Central memory CD4-positive, alpha-beta T cell (primary cell): ENCODE measurements around the gene AAK1.
"Not testable (repeated sequence)": the region's sequence is repeated elsewhere in the genome, so short reads cannot be mapped to it uniquely, and the experiment has no call there.

ENCODE experiments used
- DNase-seq: peaks from one replicate; pipeline ENCODE4 v3.0.0; 2022

The AAK1 gene

DNA sequence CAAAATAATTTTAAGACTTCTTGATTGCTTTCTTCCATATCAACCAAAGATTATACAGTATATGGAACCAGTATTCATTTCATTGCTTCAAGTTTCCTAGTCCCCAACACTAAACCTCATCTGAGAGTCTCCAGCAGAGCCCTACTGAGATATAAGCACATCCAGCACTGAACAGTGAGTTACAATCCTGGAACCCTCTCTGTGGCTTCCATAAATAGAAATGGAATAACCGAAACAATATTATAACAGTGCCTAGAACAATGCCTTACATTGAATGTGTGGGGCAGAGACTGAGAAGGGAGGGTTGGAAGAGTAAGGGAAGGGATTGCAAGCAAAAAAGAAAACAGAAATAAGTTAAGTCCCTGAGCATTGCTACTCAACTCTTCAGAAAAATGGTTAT is 18.9 kb downstream of the AAK1 start:
- DNase-seq, result no peak

DNA sequence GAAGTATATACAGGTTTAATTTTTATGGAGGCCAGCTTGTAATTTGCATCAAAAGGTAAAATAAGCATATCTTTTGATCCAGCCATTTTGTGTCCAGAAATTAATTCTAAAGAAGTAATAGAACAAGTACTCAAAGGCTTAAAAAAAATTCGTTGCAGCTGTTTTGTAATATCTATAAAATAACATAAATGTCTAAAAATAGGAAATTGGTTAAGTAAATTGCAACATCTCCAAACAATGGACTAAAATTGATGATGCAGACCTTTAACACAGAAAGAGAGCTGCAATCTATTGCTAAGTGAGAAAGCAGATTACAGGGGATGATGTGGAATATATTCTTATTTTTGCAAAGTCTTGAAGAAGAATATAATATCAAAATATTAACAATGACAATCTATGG is 19.4 kb downstream of the AAK1 start:
- DNase-seq, result no peak

DNA sequence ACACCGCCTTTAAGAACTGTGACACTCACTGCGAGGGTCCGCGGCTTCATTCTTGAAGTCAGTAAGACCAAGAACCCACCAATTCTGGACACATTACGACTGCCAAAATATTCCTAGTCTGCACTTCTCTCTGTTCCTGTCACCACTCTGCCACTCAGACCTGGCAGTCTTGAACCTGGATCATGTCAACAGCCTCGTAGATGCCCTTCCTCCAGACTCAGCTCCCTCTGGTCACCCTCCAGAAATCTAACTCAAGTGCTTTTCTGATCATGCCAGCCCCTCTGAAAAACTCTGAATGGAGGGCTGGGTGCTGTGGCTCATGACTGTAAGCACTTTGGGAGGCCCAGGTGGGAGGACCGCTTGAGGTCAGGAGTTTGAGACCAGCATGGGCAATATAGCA is 20.3 kb downstream of the AAK1 start:
- no peak for DNase-seq

DNA sequence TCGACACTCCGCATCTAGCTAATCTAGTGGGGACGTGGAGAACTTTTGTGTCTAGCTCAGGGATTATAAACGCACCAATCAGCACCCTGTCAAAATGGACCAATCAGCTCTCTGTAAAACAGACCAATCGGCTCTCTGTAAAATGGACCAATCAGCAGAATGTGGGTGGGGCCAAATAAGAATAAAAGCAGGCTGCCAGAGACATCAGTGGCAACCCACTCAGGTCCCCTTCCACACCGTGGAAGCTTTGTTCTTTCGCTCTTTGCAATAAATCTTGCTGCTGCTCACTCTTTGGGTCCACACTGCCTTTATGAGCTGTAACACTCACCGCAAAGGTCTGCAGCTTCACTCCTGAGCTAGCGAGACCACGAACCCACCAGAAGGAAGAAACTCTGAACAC is 20.7 kb downstream of the AAK1 start:
- DNase-seq, result not testable (repeated sequence)

DNA sequence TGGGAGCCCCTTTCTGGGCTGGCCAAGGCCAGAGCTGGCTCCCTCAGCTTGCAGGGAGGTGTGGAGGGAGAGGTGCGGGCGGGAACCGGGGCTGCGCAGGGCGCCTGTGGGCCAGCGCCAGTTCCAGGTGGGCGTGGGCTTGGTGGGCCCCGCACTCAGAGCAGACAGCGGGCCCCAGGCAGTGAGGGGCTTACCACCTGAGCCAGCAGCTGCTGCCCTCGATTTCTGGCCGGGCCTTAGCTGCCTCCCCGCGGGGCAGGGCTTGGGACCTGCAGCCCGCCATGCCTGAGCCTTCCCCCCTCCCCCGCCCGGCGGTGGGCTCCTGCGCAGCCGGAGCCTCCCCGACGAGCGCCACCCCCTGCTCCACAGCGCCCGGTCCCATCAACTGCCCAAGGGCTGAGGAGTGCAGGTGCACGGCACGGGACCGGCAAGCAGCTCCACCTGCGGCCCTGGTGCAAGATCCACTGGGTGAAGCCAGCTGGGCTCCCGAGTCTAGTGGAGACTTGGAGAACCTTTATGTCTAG is 21.5 kb downstream of the AAK1 start:
- not testable (repeated sequence) for DNase-seq

DNA sequence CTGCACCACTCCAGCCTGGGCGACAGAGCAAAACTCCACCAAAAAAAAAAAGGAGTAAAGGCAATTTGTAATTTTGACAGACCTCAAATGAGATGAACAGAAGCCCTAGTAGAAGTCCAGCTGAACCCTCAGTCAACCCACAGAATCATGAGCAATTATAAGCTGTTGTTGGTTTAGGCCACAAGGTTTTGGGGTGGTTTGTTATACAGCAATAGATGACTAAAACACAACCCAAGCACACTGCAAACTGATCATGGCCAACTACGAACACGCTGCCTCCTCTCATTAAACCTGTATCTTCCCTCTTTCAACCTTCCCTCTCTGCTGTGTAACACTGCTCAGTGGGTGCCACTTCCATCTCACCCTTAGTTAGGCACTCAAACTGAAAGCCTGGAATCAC is 22.1 kb downstream of the AAK1 start:
- no peak for DNase-seq

DNA sequence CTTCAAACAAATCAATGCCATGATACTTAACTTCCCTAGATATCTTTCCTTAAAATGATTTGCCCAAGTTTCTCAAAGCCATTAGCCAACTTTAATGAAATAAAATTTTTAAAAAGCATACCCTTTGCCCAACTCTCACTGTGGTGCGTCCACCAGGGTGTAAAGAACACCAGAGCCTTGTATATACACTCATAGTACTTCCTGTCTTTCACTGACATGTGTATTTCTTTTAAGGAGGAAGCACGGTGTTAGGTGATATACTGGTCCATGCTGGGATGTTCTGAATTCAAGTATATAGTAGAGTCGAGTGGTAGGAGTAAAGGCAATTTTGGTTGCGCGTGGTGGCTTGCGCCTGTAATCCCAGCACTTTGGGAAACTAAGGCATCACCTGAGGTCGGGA is 22.7 kb downstream of the AAK1 start:
- no peak for DNase-seq

DNA sequence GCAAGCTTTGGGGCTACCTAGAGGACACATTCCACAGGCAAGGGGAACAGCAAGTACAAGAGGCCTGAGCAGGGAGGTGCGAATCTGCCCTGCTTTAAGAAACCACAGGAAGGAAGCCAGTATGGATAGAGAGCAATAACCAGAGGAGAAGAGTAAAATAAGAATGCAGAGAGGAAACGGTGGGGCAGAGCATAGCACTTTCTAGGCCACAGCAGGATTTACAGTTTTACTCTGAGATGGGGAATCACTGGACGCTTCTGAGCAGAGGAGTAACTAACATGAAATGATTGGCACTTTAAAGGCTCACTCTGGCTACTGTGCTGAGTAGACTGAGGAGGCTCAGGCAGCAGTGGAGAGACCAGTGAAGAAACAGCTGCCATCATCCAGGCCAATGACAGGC is 23.8 kb downstream of the AAK1 start:
- DNase-seq, result no peak

DNA sequence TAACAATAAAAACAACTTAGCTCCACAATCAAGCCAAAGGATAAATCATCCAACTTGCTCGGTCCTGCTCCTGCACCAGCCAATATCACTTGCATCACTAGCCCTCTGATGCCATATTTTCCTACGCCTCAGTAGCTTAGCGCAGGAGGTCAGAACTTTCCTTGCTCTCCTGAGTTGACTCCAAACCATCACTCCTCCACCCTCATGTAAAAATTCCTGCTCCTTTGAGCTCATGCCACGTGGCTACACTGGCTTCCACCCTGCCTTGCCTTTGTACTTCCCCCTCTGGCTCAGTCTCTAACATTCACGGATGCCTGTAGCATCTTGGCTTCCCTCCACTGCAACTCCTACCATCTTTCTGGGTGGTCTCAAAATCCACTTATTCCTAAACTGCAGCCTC is 25.2 kb downstream of the AAK1 start:
- no peak for DNase-seq

DNA sequence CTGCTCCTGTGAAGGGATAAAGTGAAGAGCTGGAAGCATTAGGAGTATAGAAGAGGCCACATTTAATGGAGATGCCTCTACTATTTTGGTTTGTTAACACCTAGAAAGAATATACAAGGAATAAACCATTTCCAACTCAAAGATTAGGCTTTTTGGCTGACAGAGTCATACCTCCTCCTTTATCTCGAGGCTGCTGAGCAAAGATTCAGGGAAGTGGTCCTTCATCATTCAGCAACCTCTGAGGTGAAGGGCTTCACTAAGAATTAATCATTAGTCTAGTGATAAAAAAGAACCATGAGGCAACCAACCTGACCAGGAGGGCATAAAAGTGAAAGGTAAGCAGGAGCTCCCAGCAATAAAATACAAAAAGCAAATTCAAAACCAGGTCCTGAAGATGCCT is 25.8 kb downstream of the AAK1 start:
- no peak for DNase-seq

DNA sequence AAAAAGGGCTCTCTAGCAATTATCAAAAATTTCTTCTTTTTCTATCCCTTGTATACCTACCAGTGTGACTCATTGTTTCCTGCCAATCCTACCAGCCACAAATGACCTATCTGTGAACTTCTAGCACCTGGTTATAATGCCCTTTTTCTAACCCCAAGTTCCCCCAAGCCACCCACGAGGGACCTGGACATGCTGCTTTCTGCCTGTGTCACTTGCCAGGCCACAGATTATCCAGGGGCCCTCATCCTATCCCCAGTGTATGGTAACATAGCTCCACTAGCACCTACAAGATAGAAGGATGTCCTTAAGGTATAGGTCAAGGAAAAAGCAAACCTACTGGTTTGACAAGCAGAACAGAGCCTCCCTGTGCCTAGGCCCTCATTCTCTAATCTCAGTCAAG is 26.8 kb downstream of the AAK1 start:
- peak; percentile 35 for DNase-seq

DNA sequence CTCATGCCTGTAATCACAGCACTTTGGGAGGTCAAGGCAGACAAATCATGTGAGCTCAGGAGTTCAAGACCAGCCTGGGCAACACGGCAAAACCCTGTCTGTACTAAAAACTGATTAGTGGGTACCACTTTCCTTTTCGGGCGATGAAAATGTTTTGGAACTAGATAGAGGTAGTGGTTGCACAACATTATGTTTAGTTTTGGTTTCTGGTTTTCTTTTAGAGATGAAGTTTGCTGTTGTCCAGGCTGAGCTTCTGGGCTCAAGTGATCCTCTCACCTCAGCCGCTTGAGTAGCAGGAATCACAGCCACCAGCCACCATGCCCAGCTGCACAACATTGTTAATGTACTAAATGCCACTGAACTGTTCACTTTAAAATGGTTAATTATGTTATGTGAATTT is 27.6 kb downstream of the AAK1 start:
- no peak for DNase-seq

DNA sequence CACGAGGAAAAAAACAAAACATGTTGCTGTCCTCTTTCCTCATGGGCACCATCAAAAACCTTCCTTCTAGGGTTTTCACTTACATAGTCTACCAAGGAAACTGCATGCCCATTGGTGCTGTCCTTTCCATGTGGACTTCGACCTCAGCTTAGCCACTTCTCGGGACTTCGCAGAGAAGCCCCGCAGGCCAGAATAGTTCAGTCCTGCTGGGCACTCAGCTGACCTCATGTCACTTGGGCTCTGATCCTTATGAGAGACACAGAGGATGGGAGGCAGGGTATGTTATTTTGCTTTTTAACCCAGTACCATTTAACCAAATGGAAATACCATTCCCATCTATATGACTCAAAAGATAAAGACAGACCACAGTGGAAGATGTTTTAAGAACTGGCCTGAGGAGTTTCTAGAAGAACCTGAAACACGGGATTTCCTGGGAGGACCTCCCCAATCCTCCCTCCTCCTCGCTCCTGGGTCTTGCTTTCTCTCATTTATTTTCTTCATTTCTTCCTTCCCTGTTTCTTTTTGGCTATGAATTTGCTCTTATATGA is 28.4 kb downstream of the AAK1 start:
- DNase-seq, result no peak

DNA sequence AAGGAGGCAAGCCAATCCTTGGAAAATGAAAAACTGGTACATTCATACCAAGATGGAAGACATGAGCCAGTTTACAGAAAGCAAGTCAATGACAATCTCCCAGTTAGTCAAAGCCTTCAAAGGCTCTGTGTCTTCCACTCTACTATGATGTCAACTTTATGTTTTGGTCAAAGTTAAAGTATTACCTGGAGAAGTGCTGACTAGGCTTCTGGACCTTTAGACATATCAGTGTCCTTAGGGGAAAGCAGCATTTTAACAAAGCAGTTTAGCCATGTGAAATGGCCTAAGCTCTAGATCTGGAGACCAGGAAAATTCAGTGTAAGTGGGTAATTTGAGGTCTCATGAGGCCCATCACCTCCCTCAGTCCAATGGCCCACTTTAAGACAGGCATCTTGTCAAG is 30.8 kb downstream of the AAK1 start:
- no peak for DNase-seq

DNA sequence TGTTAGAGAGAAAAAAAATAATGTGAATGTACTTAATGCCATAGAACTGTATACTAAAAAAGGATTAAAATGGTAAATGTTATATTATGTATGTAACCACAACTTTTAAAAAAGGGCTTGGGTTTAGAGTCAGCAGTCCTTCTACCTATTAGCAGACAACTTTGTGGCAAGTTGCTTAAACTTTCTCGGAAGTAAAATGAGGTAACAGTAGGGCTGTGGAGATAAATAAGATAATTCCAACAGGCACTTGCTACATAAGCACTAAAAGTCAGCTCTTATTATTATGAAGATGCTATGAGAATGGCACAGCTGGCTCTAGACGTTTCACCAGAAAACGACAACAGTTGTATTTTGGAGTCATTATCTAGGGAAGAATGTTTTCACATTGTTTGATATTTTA is 31.3 kb downstream of the AAK1 start:
- DNase-seq, result no peak

DNA sequence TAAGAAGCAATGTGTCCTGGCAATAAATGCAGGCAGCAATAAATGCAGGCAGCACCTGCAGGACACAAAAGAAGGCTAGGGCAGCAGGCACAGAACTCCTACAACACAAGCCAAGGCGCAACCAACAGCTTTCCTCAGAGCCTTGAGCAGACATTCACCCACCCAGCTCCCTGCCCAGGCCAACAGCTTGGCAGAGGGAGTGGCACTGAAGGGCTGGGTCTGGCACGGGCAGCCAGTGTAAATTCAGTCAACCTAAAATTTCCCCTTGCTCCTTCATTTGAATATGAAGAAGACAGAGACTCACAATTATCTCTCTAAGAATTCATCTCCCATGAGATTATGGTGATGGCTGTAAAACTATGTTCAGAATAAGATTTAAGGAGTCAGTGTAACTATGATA is 35.4 kb downstream of the AAK1 start:
- DNase-seq, result no peak

DNA sequence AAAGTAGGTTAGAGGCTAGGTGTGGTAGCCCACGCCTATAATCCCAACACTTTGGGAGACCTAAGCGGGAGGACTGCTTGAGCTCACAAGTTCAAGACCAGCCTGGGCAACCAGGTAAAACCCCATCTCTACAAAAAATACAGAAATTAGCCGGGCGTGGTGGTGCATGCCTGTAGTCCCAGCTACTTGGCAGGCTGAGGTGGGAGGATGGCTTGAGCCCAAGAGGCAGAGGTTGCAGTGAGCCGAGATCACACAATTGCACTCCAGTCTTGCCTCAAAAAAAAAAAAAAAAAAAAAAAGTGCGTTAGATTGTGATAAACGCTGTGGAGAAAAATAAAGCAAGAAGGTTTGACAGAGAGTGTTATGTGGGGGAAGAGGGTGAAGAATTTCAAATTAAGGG is 36.8 kb downstream of the AAK1 start:
- not testable (repeated sequence) for DNase-seq

DNA sequence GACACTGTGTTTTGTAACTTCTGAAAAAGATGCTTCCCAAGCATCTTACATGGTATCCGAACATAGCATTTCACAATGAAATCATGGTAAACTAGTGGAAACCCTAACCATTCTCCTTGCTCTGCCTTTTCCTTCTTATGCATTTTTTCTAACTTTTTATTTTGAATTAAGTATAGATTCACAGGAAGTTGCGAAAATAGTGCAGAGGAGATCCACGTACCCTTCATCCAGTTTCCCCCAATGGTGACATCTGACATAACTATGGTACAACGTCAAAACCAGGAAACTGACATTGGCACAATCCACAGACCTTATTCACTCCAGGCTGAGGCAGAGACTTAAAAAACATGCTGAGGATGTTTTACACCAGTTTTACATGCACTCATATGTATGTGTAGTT is 38.3 kb downstream of the AAK1 start:
- DNase-seq, result no peak

DNA sequence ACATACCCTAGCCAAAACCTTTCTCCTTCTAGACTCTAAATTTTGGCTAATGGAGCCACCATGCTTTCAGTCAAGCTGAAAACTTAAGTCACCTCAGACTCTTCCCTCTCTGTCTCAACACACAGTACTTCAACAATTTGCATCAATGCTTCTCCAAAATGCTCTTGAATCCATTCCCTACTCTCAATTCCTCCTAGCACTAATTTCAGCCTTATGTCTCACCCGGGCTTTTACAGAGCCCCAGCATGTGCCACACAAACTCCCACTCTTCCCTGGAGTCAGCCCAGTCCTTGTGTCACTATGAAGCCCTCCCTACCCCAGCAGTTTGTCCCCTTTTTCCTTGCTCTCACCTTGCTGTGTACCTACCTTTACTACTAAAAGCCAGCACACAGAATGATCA is 38.7 kb downstream of the AAK1 start:
- DNase-seq, result no peak

DNA sequence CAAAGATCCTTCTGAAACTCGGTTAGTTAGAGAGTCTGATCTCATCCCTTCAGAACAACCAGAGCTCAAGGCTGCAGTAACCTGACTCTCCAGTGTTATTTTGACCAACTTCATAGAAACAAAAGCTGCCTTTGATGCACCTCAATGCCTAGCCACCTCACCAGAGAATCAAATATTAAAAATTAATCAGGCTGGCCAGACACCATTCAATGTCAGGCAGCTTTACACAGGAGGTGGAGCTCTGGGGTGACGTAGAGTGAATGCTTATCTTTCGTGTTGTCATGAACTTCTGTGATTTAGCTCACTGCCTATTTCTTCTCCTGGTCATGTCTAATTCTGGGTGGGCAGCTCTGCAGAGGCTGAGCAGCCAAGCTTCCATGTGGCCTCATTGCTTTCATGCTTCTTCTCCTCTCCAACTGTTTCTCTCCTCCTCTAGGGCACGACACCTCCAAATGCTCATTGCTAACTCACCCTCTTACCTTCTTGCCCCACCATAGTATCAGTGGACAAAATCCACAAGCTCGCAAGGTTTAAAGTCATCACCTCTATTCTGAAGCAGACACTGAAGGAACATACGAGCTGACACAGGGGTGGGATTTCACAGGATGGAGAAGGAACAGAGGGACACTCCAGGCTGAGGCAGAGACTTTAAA is 39.4 kb downstream of the AAK1 start:
- DNase-seq, result no peak

DNA sequence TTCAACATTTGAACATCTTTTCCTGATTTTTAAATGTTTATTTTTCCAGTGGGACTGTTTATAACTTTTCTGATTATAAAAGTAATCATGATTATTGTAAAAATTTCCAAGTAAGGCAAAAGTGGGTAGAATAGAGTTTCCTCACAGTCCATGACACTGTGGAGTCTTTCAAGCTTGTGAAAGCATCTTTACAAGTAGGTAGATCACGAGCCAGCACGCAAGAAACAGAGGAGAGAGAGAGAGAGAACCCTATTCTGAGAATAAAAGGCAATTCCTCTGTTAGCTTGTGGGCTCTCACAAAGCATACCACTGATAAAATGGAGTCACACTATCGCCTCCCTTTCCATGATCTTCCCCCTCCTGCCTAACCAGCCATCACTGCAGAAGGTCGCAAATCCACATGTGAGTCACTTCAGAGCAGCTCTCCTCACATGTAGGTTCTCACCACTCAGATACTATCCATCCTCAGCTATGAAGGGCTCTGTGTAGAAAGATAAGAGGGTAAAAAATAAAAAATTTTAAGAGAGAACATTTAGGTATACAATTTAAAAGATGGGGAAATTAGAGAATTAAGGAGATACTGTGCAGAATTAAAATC is 40.3 kb downstream of the AAK1 start:
- no peak for DNase-seq

DNA sequence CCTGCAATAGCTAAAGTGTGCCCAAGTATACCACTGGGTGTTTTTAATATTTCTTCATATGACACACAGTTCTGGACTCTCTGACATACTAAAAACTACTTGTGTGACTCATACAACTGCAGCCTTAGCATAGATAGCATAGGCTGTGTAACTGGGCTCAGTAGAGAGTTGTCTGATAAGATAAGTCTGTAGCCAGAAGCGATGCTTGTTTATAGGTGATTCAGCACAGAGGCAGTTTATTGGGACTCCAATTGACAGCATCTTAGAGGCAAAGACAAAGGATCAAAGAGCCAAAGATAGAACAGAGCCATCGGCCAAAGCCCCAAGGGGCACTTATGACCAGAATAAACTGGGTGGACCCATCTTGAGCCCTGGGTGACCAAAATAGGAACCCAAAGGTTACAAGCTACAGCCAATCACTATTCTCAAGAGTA is 42.3 kb downstream of the AAK1 start:
- no peak for DNase-seq

DNA sequence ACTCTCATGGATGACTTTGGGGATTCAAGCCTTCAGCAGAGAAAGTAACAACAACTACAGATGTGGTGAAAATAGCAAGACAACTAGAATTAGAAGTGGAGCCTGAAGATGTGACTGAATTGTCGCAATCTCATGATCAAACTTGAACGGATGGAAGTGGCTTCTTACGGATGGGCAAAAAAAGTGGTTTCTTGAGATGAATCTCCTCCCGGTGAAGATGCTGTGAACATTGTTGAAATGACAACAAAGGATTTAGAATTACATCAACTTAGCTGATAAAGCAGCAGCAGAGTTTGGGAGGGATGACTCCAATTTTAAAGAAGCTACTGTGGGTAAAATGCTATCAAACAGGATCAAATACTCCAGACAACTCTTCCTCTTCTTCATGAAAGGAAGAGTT is 43.1 kb downstream of the AAK1 start:
- DNase-seq, result no peak

DNA sequence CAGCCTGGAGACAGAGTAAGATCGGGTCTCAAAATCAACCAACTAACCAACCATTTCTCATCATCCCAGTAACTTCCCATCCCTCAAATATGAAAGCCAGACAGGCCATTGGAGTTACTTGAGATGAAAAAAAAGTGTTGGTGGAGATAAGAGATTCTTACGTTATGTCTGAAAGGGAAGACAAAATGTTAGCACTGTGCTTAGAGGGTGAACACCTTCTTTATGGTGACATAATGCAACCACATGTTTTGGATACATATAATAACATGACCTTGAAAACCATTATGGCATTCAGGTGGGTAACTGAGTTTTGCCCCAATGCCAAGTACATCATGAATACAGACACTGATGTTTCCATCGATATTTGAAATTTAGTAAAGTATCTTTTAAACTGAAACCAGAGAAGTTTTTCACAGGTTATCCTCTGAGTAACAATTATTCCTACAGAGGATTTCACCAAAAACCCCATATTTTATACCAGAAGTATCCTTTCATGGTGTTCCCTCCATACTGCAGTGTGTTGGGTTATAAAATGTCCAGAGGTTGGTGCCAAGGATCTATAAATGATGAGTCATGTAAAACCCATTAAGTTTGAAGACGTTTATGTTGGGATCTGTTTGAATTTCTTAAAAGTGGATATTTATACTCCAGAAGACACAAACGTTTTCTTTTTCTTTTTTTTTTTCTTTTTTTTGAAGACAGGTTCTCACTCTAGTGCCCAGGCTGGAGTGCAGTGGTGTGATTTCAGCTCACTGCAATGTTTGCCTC is 45.5 kb downstream of the AAK1 start:
- DNase-seq, result no peak
